Measurements from ENCODE around the gene WIZ. TPM values are rescaled to one million over a fixed set of nuclear protein-coding genes. Genes with fewer than 3 reads are reported as not detected.
A peak's percentile ranks its signal among the peaks of the same experiment; 100 is the strongest.

WIZ gene
- total and polyA plus RNA-seq, 2 of the 8 experiments (the other 6 are each of a cell fraction or from before 2014, with no cell fraction given): 12.5 to 33.2 TPM

DNA sequence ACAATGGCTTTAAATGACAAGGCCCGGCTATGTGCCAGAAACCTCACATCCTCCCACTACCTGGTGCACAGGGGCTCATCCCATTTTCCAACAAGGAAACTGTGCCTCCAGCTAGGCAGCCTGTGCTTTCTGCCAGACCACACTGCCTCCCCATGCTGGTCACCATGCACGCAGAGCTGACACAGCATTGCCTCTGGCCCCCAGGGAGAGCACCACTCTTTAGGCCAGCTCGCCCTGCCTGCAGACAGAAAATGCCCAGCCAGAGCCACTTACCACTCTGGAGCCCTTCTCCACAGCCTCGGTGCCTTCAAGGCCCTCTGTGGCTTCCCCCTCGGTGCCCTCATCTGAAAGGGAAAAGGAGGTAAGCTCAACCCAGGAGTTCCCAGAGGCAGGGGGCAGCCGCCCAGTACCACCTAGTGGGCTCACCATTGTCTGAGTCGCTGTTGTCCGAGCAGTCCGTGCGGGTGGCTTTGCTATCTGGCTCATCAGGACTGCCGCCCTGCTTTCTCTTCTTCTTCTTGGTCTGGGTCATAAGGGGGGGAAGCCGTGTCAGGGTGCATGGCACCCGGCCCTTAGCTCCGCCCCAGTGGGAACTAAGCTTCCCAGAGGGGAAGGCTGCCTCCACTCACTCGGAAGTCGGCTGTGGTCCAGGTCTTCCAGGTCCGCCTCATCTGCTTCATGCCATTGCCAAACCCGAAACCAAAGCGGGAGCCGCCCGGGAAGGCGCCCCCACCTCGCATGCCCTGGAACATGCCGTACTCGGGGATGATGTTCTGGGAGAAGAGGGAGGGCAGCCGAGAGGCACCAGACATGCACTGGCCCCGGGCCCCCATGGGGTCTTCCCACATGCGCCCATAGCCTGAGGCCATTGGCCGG lies 49.0 kb downstream of the WIZ start:
- Histone ChIP-seq H3K9me3 (ENCODE audit: insufficient read depth in 2 of 2, low read depth in 1 of 2, low read length in 1 of 2) (no peaks in the 10 kb centered on the region), H3K4me2 (ENCODE audit: insufficient read depth in 1 of 2, low read depth in 2 of 2, low read length in 2 of 2) (no peak overlapping the region), H2BK5ac (ENCODE audit: low read depth, low read length) (no peak overlapping the region), H2BK12ac (ENCODE audit: low read depth, low read length) (no peak overlapping the region), H3K27me3 (replicated peaks in 1 of 4; ENCODE audit: control insufficient read depth in 3 of 4, extremely low read depth in 1 of 4, insufficient read depth in 3 of 4, low read length in 3 of 4) (no peaks in the 10 kb centered on the region), H3K79me2 (ENCODE audit: control insufficient read depth in 1 of 2, insufficient read depth in 2 of 2, low read length in 2 of 2) (peaks cover 11 to 59% of the 10 kb centered on the region in 2 experiments; a peak in 3 of 4 replicates), H3K56ac (replicated peaks; ENCODE audit: insufficient read length, low read depth, low read length) (no peak overlapping the region), H2BK15ac (ENCODE audit: low read length) (no peak overlapping the region), H3K4me3 (ENCODE audit: extremely low read depth in 1 of 4, insufficient read depth in 2 of 4, low read depth in 3 of 4, low read length in 4 of 4) (no peak overlapping the region), H2AFZ (ENCODE audit: low read length) (no peak overlapping the region), H3K23me2 (ENCODE audit: low read depth, low read length) (no peaks in the 10 kb centered on the region), H4K8ac (ENCODE audit: extremely low read depth, insufficient read depth, low read length) (peak overlapping the region; percentile 15; the same call in 1 of the 2 replicates), H3K23ac (ENCODE audit: insufficient read length) (no peak overlapping the region), H2AK5ac (ENCODE audit: low read depth, low read length) (no peak overlapping the region), H3K14ac (ENCODE audit: insufficient read length) (no peak overlapping the region), H4K91ac (replicated peaks; ENCODE audit: insufficient read length, low read length) (no peak overlapping the region), H2BK20ac (ENCODE audit: low read length) (no peak overlapping the region), H2BK120ac (replicated peaks; ENCODE audit: low read depth, low read length) (no peak overlapping the region), H3K18ac (ENCODE audit: extremely low read depth, low read length) (no peak overlapping the region), H3K79me1 (ENCODE audit: low read depth, low read length) (peaks cover 31% of the 10 kb centered on the region), H4K20me1 (replicated peaks in 1 of 2; ENCODE audit: control insufficient read depth in 1 of 2, insufficient read depth in 2 of 2, low read length in 2 of 2) (peaks cover 25 to 40% of the 10 kb centered on the region in 2 experiments), H3K4me1 (replicated peaks in 1 of 4; ENCODE audit: control insufficient read depth in 3 of 4, insufficient read depth in 4 of 4, low read length in 3 of 4) (no peaks in the 10 kb centered on the region), H4K5ac (ENCODE audit: insufficient read length, low read depth, low read length) (no peak overlapping the region), H3K36me3 (ENCODE audit: control insufficient read depth in 2 of 4, insufficient read depth in 4 of 4, low read length in 3 of 4) (peaks cover 28 to 58% (median 39%) of the 10 kb centered on the region in 4 experiments), H3K4ac (replicated peaks; ENCODE audit: insufficient read length, low read depth, low read length) (no peak overlapping the region), H3K27ac (ENCODE audit: low read depth, low read length) (no peak overlapping the region), H3K9ac (replicated peaks in 1 of 4; ENCODE audit: extremely low read depth in 1 of 4, low read depth in 3 of 4, low read length in 3 of 4) (no peak overlapping the region)
- ChIA-PET CTCF (ENCODE audit: partially characterized antibody) (interaction anchor here (1.0 to 2.6 kb wide), 3 partner anchors 18 to 201 kb away, joined by 3 to 9 read pairs (median 4); partner anchors contain the start of gene AKAP8L), POLR2A (ENCODE audit: partially characterized antibody) (interaction anchor here (1.3 to 7.0 kb wide), 3 partner anchors 13 to 21 kb away, joined by 5 to 36 read pairs (median 19); partner anchors contain the start of genes AKAP8 and AKAP8L)
- TF ChIP-seq SIX5 (IDR thresholded peaks at IDR 0.05; ENCODE audit: low read depth, low read length) (no peak), SIRT6 (IDR thresholded peaks at IDR 0.05; ENCODE audit: low read length) (no peak), KDM1A (IDR thresholded peaks at IDR 0.05; ENCODE audit: borderline replicate concordance, low read length) (no peak), MAFK (IDR thresholded peaks at IDR 0.05; ENCODE audit: low read depth, low read length) (no peak), KDM4A (IDR thresholded peaks at IDR 0.05; ENCODE audit: low read depth, low read length, severe bottlenecking) (no peak), EZH2 (IDR thresholded peaks at IDR 0.05; ENCODE audit: low read depth, low read length, severe bottlenecking) (no peak), SP2 (IDR thresholded peaks at IDR 0.05; ENCODE audit: low read length) (no peak), TAF7 (optimal IDR thresholded peaks at IDR 0.05; ENCODE audit: borderline replicate concordance, low read depth, low read length) (no peak), BRCA1 (IDR thresholded peaks at IDR 0.05; ENCODE audit: low read depth, low read length) (no peak), SP4 (IDR thresholded peaks at IDR 0.05; ENCODE audit: low read length) (no peak), GTF2F1 (IDR thresholded peaks at IDR 0.05; ENCODE audit: borderline replicate concordance, low read depth, low read length) (no peak), SRF (IDR thresholded peaks at IDR 0.05; ENCODE audit: low read depth, low read length) (no peak)
- WGBS, 2 experiments (ENCODE audit: extremely low coverage in 1 of 2, insufficient coverage in 1 of 2, insufficient read length in 1 of 2, insufficient replicate concordance in 2 of 2, low coverage in 1 of 2, low lambda C conversion rate in 2 of 2, missing lambda C conversion rate in 1 of 2): 91% methylated on average over 27 of the region's 29 CpGs; no CpG with 5 or more reads in 1 of the 2 experiments
- DNase-seq (ENCODE audit: low read depth in 1 of 2, low spot score in 2 of 2) (no peak), FAIRE-seq (no peak)

Data from H1 (cell line).